GM18951 (cell line): ENCODE data around the gene CPLANE1.
"Not testable (repeated sequence)": the region's sequence is repeated elsewhere in the genome, so short reads cannot be mapped to it uniquely, and the experiment has no call there.

Experiments
- POLR2A ChIP-seq: IDR thresholded peaks from 4 replicates; pipeline ENCODE4 v1.6.1; 2011; ENCODE audit warnings: mild to moderate bottlenecking; ENCODE audit not compliant: insufficient read length, insufficient read depth; ENCODE audit errors: extremely low read depth
- in situ Hi-C: fragments of 300-500 bp; cut with MboI; formaldehyde crosslinking; loops from one replicate; pipeline ENCODE4 v1.12.0; 2022; ENCODE audit warnings: low sequenced_read_pairs, mixed read lengths, inconsistent platforms; ENCODE audit not compliant: unreplicated experiment

Gene CPLANE1

DNA sequence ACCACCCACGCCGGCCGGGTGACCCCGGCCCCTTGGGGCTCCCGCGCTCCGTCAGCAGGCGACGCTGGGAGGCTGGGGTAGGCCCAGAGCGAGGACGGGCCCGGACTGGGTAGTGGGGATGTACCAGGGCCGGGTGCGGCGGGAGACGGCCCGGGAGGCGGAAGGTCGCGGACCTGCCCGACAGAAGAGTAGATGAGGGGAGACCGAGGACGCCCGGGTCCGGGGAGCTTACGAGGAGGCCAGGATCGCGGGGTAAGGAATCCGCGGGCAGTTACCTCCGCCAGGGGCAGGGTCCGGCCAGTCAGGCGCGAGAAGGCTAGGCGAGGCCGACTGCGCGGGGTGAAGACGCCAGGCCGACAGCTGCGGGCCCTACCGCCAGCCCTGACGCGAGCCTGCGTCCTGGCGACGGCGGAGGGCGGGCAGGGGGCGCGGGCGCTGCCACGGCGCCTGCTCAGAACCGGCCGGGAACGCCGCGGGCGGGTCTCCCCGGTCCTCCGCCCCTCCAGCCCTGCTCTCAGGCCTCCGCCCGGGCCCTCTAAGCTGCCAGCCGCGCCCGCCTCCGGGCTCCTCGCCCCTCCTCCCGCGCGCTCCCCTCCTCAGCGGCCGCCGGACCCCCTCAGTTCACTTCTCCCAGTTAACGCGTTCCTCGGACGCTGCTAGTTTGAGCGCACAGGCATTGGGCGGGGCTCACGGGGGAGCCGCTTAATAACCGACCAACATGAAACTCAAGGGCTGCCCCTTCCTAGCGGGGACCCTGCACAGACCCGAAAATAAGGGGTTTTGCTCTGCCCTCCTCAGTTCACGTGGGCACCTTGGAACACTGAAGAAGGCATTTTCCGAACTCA, at the start of gene CPLANE1:
CPLANE1 (minus strand) TSS at position 407 of the 845 bp plus-strand sequence. CDS start 1,678 bp downstream, outside the sequence.
- in situ Hi-C loops = no loop called here
- peak; percentile 82 for TF ChIP-seq POLR2A

DNA sequence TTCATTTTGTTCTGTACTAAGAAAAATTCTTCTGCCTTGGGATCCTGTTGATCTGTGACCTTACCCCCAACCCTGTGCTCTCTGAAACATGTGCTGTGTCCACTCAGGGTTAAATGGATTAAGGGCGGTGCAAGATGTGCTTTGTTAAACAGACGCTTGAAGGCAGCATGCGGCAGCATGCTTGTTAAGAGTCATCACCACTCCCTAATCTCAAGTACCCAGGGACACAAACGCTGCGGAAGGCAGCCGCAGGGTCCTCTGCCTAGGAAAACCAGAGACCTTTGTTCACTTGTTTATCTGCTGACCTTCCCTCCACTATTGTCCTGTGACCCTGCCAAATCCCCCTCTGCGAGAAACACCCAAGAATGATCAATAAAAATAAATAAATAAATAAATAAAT, 47.1 kb upstream of the CPLANE1 start:
- in situ Hi-C loops = not testable (repeated sequence)

DNA sequence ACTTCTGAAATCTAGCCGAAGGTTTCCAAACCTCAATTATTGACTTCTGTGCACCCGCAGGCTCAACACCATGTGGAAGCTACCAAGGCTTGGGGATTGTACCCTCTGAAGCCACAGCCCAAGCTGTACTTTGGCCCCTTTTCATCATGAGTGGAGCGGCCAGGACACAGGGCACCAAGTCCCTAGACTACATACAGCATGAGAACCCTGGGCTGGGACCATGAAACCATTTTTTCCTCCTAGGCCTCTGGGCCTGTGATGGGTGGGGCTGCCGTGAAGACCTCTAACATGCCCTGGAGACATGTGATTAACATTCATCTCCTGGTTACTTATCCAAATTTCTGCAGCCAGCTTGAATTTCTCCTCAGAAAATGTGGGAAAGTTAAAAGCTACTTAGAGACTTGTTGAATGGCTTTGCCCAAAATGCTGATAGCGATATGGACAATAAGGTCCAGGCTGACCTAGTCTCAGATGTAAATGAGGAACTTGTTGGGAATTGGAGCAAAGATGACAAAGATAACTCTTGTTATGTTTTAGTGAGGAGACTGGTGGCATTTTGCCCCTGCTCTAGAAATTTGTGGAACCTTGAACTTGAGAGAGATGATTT, 34.1 kb upstream of the CPLANE1 start:
- in situ Hi-C loops = no loop called here
- no peak for TF ChIP-seq POLR2A

DNA sequence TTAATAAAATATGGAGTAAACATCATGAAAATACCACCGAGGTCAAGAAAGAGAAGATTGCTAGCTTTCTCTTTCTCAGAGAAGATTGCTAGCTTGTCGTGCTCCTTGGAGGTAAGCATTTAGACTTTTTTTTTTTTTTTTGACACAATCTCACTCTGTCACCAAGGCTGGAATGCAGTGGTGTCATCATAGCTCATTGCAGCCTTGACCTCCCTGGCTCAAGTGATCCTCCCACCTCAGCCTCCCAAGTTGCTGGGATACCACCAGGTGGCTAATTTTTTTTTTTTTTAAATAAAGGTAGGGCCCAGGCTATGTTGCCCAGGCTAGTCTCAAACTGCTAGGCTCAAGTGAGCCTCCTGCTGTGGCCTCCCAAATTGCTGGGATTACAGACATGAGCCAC, 26.3 kb upstream of the CPLANE1 start:
- in situ Hi-C loops = no loop called here
- no peak for TF ChIP-seq POLR2A

DNA sequence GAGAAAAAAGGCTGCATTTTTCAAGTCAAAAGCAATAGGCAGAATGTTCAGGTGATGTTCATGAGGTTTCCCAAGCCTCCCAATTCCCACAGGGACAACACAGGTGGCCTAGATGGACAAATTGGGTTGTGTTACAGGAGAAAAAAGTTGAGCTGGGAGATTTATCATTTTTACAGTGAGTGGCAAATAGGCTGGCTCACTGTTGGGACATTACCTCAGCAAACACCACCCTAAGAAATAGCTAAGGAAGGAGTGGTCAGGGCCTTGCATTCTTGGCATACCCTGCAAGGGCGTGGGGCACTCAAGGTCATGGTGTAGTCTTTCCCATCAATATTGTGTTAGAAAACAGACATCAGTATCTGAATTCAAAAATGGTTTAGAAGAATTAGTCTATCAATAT, 23.3 kb upstream of the CPLANE1 start:
- no peak for TF ChIP-seq POLR2A
- in situ Hi-C loops = no loop called here

DNA sequence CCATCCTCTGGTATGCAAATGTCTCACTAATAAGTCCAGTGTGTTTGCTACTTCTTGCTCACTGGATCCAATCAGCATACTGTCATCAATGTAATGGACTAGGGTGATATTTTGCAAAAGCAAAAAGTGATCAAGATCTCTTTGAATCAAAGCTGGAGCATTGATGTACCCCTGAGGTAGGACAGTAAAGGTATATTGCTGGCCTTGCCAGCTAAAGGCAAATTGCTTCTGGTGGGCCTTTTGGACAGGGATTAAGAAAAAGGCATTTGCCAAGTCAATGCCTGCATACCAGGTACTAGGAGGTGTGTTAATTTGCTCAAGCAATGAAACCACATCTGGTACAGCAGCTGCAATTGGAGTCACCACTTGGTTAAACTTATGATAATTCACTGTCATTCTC, 18.9 kb upstream of the CPLANE1 start:
- in situ Hi-C loops = not testable (repeated sequence)

DNA sequence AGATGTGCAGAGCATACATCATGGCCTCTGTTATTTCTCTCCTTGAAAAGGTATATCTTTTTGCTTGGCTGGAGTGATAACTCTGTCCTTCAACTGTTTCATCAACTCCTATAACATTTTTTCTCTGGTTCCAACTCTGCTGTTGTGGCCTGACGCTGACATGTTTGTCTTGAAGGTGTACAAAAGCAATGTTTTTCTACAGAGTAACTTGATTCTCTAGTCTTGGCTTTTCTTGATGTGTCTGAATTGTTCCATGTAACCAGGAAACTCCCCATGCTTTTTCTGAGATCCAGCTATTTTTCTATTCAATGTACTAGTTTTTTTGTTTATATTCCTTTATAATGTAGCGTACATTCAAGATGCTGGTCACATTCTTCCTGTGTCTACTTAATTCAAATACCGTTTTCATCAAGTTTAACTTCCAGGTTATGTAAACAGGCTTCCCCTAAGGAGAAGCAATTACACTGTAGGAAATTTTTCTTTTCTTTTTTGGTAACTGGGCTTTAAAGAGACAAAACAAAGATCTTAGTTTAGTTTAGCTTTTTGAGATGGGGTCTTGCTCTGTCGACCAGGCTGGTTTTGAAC, 6.7 kb upstream of the CPLANE1 start:
- no peak for TF ChIP-seq POLR2A
- in situ Hi-C loops = no loop called here

DNA sequence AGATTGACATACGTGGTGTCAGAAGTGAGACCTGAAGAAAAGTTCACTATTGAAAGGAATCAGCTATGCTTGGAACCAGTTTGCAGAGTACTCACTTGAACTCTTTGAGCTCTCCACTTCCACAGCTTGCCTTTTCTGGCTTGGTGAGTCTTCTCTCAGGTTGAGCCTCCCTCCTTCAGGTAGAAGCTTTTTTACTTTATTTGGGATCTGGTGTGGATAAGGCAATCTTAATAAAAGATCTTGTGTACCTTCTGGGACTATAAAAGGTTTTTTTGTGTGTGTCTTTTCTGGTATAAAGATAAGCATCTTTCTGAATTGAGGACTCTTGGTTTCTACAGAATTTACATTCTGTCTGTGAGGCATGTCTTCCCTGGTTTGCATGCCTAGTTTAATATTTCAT, 5.4 kb upstream of the CPLANE1 start:
- TF ChIP-seq POLR2A = no peak
- in situ Hi-C loops = no loop called here

DNA sequence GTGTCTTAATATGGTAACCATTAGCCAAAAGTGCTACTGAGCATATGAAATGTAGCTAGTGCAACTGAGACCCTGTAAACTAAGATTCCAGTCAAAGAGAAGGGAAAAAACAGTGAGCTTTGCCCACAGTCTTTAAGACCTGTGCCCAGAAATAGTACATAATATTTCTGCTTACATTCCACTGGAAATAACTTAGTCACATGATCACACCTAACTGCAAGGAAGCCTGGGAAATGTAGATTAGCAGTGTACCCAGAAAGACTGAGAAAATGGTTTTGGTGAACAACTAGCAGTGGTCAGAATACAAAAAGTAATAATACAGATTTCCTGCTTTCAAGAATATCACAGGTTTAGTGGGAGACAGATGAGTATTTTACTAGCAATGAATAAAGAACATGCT, 2.5 kb upstream of the CPLANE1 start:
- in situ Hi-C loops = no loop called here
- TF ChIP-seq POLR2A = no peak

DNA sequence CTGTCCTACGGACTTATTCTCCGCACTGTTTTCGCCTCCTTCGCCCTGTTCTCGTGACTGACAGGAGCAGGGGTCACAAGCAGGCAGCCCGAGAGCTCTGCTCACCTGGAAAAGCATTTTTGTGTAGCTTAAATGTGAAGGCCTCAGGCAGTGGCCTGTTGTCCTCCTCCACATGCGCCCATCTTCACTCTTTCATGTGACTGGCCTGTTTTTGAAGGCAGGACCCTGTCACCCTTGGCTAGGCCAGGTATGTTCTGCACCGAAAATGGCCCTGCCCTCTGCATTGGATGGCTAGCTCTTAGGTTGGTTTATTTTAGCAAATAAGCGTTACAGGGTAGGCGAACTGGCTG, 614 bp upstream of the CPLANE1 start:
- TF ChIP-seq POLR2A = no peak
- in situ Hi-C loops = no loop called here

DNA sequence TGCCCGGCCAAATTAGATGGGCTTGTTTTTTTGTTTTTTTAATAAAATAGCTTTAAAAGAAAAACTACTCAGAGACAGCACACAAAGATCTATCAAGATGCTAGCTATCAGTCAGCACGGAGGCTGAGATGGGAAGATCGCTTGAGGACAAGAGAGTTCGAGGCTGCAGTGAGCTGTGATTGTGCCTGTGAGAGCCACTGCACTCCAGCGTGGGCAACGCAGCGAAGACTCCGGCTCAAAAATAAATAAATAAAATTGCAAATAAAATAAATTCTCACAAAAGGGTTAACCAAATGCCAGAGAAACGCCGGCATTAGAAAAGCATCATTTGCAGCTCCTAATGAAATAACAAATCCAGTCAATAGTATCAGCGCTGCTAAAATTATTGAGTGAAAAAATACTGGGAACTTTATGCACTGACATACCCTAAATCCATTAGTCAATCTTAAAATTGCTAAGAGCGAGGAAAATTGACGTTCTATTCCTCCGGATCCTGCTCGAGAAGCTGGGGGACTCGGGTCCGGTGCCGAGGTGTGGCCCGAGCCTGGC, 681 bp downstream of the CPLANE1 start:
- in situ Hi-C loops = no loop called here
- no peak for TF ChIP-seq POLR2A

DNA sequence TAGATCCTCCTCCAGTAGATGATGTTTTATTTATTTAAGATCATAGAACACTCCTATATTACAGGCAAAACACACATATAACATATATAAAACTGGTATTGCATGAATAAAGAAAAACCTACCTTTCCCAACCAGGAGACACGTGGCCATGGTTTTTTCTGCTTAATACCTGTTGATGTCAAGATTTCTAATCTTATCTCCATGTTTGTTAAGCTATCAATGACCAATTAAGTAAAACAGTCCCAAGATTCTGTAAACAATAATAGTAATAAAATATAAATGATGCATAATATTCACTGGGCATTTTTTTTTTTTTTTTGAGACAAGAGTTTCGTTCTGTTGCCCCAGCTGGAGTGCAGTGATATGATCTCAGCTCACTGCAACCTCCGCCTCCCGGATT, 1.7 kb downstream of the CPLANE1 start:
- TF ChIP-seq POLR2A = no peak
- in situ Hi-C loops = no loop called here

DNA sequence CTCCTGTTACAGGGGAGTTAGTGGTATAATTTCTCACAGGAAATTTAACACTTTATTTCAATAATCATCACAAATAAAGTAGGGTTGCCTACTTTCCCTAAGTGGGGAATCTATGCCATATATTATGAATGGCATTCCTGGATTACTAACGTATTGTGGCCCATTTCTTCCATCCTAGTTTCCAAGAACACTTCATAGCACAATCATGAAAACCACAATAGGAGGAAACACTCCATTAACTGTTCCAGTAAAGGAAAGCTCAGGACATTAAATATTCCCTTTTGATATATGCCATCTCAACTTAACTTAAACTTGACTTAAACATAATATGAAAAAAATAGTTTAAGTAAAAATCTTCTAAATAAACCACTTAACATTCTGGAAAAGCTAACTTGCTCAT, 2.1 kb downstream of the CPLANE1 start:
- in situ Hi-C loops = no loop called here
- no peak for TF ChIP-seq POLR2A

DNA sequence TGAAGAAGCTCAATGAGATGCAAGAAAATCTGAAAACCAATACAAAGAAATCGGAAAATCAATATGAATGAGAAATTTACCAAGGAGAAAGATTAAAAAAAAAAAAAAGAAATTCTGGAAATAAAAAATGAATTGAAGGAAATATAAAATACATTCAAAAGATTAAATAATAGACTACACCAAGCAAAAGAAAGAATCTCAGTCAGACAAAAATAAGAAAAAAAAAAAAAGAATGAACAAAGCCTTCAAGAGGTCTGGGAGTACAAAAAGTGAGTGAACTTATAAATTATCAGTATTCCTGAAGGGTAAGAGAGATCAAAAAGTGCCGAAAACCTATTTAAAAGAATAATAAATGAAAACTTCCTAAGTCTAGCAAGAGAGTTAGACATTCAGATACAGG, 14.9 kb downstream of the CPLANE1 start:
- no peak for TF ChIP-seq POLR2A
- in situ Hi-C loops = no loop called here
